ENCODE measurements around the gene DHRS7B. TPM values are rescaled to one million over a fixed set of nuclear protein-coding genes. Genes with fewer than 3 reads are reported as not detected.
"Not testable (repeated sequence)": the region's sequence is repeated elsewhere in the genome, so short reads cannot be mapped to it uniquely, and the experiment has no call there.

DHRS7B gene
- total RNA-seq, 1 donor from 2014 or later = 28.5 TPM

DNA sequence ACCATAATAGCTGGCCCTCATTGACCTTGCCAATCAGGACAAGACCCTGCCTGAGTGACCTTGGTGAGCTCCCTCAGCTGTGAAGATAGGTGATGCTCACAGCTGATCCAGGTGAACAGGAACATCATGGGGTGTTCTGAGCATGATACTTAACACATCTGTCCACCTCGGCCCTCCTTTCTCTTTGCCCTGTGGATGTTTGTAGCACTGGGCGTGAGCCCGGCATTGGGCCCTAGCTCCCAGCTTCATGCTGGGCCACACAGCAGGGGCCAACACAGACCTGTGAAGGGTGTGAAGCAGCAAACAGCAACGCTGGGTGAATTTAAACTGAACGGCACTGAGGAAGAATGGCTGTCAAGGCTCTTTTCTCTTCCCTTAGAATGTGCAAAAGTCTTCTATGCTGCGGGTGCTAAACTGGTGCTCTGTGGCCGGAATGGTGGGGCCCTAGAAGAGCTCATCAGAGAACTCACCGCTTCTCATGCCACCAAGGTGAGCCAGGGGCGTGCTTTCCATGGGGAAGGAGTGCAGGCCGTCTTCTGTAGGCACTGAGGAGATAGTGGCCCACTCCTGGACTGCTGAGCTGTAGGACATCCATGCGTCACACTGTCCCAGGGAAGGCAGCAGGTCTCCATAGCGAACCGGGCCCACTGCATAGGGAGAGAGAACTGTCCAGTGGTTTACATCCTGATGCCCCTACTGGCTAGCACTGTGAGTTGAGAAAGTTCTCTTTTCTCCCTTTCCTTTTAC is 51.3 kb downstream of the DHRS7B start:
- no peak for DNase-seq (ENCODE audit: low read depth)

DNA sequence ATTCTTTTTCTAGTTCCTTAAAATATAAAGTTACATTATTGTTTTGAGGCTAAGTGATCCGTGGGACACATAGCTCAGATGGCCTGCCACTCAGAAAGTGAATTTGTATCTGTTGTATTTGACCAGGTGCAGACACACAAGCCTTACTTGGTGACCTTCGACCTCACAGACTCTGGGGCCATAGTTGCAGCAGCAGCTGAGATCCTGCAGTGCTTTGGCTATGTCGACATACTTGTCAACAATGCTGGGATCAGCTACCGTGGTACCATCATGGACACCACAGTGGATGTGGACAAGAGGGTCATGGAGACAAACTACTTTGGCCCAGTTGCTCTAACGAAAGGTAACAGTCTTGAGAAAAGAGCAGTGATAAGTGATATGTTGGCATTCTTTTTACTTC is 56.7 kb downstream of the DHRS7B start:
- no peak for DNase-seq (ENCODE audit: low read depth)

GRCh38 chr17:21184570-21184969 is 57.8 kb downstream of the DHRS7B start:
- DNase-seq (ENCODE audit: low read depth) = no peak

DNA sequence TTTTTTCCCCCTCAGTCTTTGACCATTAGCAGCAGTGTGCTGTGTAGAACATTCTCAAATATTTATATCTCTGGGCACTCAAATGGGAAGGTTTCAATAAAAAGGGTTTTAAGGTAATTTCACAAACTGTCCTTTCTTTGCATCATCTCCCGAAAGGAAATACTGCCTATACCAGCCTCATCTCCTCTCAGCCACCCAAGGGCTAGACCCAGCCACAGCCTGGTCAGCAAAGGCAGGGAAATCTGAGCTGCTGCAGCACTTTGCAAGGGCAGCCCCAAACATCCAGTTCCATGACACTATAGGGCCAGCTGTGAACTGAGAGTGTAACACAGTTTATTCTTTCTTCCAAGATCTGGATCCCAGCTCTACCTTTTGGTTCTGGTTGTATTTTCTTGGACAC is 58.3 kb downstream of the DHRS7B start:
- DNase-seq (ENCODE audit: low read depth) = no peak

DNA sequence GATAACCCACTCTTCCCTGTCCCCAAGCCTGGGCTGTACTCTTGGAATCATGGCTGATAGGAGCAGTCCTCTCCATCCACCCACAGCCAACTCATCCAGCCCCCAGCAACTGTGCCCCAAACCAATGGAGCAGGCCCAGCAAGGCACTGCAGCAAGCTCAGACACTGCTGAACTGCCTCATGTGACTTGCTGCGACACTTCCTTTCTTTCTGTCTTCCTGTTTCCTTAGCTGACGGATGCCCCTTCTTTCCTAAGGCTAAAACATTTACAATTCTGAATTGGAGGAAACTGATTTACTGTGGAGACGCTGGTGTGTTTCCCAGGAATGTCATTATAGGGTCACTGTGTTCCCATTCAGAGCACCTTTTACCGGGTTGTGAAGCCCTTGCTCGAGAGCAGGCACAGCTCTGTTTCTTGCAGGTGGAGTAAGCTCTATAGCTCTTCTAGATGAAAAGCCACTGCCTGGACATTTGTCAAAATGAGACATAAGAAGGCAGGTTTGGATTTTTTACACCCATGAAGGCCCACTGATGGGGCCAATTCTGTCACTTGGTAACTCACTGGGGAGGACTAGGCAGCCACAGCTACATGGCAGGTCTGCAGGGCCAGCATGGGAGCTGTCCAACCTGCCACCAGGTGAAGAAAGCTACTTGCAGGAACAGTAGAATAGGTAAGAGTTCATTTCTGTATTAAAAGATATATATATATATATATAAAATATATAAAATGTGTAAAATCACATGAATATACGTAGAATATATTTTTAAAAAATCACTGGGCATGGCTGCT is 59.8 kb downstream of the DHRS7B start:
- no peak for DNase-seq (ENCODE audit: low read depth)

GRCh38 chr17:21189361-21189760 is 62.6 kb downstream of the DHRS7B start:
- no peak for DNase-seq (ENCODE audit: low read depth)

GRCh38 chr17:21190078-21190477 is 63.3 kb downstream of the DHRS7B start:
- DNase-seq (ENCODE audit: low read depth) = no peak

GRCh38 chr17:21191698-21192097 is 64.9 kb downstream of the DHRS7B start:
- no peak for DNase-seq (ENCODE audit: low read depth)

GRCh38 chr17:21192414-21192813 is 65.7 kb downstream of the DHRS7B start:
- not testable (repeated sequence) for DNase-seq (ENCODE audit: low read depth)

DNA sequence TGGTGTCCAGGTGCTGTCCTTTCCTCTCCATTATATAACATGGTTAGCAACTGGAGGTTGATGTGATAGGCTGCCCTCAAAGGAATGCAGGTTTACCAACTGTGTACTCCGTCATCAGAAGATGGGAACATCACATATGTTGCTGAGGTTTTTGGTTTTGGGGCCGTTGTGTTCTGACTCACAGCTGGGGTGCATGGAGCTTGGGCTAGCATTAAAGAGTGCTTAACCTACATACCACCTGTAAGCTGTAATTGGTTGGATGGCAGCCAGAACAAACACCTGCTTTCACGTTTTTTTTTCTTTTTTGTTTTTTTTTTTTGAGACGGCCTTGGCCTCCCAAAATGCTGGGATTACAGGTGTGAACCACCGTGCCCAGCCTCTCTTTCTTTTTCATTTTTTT is 66.3 kb downstream of the DHRS7B start:
- no peak for DNase-seq (ENCODE audit: low read depth)

DNA sequence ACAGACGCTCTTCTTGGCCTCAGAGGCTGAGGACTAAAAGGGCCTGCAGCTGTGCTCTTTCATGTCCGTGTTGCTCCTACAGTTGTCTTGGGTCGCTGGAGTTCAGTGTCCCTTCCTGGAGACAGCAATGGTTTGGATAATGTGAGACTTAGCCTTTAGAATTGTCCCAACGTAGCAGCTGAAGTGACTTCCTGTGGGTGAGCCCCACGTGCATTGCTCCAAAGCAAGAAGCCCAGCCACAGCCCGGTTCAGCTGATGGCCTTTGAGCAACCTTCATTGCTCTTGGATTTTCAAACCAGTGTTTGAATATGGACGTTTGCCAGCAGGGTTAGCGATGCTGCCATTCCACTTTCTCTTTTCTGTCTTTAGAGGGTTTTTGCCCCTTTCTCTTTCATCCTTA is 67.5 kb downstream of the DHRS7B start:
- DNase-seq (ENCODE audit: low read depth) = no peak

DNA sequence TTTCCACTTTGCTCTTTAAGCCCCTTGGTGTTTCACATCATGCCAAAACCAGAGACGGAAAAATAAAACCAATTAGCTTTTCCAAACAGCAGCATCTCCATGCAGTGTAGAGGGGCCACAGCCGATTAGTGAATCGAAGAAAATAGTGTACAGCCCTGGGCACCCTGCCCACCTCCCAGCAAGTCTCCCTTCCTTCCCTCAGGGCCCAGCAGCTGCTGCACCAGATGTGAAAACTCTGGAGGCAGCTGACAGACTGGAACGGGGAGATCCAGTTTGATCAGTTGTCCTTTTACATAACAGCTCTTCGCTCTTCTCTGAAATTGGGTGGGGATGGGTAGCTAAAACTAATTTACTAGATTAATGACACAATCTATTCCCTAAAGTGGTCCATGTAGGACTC is 67.9 kb downstream of the DHRS7B start:
- DNase-seq (ENCODE audit: low read depth) = no peak

DNA sequence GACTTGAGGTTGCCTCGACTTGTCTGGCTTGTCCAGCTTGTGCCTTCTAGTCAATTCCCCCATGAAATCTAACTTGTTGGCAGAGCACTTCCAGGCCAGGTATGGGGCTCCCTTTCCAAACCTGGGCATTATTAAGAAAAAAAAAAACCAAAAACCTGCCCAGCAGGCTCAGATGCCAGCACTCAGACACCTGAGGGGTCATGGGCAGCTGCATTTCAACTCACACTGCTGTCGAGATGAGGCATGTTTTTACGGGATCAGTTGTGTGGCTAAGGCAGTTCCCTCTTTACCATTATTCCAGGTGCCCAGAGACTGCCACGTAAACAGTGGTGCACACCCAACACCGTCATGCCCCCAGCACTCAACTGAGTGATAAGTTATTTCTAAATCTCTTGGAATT is 69.4 kb downstream of the DHRS7B start:
- no peak for DNase-seq (ENCODE audit: low read depth)

- no peak for DNase-seq (ENCODE audit: low read depth)
Measured at GRCh38 chr17:21198411-21198810, 71.6 kb downstream of the DHRS7B start.

DNA sequence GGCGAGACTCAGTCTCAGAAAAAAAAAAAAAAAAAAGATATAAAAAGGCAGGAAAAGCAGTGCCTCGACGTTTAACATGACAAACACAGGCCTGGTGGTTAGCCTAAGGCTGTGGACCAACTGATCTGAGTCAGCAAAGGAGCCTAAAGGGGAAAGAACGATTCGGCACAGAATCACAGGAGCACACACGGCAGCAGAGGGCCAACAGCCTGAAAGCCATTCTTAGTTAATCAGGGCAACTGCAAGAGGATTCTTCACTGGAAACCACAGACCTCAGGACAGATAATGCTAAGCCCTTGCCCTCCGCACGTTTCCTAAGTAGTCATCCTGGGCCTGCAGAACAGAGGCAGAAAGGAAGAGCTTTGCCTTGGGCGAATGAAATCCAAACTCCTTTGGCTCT is 72.5 kb downstream of the DHRS7B start:
- no peak for DNase-seq (ENCODE audit: low read depth)

GRCh38 chr17:21199856-21200255 is 73.1 kb downstream of the DHRS7B start:
- no peak for DNase-seq (ENCODE audit: low read depth)

DNA sequence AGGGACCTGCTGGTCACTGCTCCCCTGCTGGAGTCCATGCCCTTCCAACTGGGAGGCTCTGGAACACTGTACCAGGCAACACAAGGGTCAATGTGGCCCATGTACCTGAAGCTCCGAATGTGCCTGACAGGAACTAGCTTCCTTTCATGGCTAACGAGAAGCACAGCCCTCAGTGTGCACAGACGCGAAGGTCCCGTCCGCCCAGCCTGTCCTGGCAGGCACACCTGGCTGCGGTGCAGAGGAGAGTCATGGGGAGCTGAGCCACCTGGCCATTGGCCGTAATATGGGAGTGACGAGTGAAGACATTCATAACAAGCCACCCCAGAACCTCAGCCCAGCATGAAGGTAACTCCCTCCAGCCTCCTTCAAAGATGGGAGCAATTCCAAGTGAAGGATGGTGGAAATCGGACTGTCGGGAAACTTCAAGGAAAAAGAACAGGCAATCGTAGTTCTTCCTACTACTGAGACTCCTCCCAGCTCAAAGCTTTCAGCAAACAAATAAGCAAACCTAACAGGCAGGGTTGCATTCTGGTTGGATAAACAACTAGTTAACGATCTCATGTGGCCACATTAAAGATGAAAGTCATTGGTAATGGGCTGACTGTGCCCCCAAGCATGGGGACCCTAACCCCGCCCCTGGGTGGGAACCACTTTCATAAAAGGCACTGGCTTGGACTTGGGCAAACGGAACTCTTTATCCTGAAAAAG is 74.0 kb downstream of the DHRS7B start:
- no peak for DNase-seq (ENCODE audit: low read depth)

DNA sequence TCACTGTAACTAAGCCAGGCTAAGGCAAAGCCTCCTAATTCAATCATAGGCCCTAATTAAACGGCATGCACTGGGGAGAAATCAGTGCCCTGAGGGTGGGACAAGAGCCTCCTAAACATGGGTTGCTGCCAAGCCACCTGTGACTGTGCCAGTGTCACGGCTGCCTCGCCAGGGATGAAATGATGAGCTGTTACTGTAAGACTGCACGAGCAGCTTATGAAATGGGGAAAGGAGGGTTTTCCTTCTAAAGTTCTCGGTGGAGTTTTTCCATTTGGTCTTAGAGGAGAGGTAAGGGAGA is 74.5 kb downstream of the DHRS7B start:
- DNase-seq (ENCODE audit: low read depth) = no peak

- no peak for DNase-seq (ENCODE audit: low read depth)
Measured at GRCh38 chr17:21201874-21202273, 75.1 kb downstream of the DHRS7B start.

DNA sequence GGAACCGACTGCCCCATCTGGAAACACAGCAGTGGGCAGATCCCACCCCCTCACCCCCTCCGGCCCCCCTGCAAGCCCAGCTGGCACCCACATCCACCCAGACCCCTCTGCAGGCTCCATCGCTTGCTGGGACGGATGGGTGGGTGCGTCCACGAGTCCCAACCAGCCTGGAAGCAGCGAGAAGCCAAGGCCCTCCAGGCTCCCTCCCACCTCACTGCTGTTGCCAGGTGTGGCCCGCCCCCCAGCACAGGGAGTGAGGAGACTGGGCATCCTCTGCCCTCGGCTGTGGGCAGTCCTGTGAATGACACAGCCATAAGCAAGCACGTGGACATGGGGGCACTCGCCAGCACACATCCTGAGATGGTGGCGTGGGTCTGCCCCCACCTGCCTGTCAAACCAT is 75.7 kb downstream of the DHRS7B start:
- no peak for DNase-seq (ENCODE audit: low read depth)

DNA sequence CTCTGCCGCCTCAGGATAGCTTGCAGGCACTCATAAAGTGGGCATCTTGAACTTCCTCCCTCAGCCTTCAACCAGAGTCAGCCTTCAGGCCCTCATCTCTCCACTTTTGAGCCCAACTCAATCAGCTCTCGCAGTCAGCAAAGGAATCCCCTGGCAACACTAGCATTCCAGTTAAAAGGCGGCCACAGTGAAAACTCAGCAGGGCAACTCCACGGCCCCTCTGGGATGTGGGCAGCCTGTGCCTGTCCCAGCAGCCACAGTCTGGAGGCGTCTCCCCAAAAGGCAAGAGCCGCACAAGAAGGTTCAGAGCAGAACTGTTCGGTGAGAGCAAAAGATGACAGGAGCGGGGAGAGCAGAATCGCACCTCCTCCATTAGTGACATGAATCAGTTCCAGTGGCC is 78.2 kb downstream of the DHRS7B start:
- no peak for DNase-seq (ENCODE audit: low read depth)

DNA sequence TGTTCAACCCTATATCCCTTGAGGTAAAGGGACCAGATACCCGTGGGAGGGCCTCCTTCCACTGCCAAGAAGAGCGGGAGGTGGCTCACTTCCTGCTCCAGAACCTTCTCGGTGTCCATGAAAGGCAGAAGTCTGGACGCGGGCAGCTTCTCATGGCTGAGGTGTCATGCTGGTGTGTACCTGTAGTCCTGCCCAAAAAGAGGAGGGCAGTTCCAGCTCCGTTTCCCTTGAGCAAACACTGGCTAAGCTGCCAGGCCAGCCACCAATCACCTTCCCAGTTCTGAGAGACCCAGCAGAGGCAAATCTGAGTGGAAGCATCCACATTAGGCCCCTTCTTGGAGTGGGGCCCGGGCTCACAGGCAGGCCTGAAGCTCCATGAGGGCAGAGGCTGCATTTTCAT is 81.6 kb downstream of the DHRS7B start:
- DNase-seq (ENCODE audit: low read depth) = no peak
